Measurements from ENCODE around the gene HBZ.
"Not testable (repeated sequence)": the region's sequence is repeated elsewhere in the genome, so short reads cannot be mapped to it uniquely, and the experiment has no call there.

The HBZ gene

DNA sequence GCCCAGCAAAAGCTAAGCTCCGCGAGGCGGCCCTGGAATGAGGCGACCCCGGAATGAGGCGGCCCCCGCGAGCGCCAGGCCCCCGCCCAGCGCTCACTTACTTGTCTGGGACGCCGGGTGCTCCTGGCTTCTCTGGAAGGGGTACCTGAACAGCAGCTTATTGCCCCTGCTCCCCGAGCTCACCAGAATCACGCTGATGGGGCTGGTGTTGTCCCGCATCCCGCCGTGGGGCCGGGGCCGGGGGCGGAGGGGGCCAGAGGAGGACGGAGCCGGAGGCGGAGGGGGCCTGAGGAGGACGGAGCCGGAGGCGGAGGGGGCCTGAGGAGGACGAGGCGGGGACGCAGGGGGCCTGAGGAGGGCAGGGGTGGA is 14.4 kb upstream of the HBZ start:
- DNase-seq = no peak

DNA sequence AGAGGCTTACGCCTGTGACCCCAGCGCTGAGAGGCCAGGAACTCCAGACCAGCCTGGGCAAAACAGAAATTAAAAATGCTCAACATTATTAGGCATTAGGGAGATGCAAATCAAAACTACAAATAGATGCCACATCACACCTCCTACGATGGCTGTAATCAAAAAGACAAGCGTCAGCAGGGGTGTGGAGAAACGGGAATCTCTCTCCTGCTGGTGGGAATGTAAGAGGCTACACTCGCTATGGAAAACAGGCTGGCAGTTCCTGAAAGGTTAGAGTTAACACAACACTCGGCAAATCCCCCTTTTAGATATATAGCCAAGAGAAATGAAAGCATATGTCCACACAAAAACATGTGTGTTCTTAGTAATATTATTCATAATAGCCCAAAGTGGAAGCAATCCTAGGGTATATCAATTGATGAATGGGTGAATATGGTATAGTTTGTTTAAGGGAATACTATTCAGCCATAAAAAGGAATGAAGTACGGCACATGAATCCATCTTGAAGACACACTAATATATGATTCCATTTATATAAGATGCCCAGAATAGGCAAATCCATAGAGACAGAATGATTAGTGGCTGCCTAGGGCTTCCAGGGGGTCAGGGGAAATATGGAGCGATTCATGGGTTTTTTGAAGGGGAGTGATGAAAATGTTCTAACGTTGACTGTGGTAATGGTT is 12.1 kb upstream of the HBZ start:
- no peak for DNase-seq

- no peak for DNase-seq
Observed at GRCh38 chr16:142405-142967, 10.0 kb upstream of the HBZ start.

GRCh38 chr16:143047-143446 is 9.4 kb upstream of the HBZ start:
- DNase-seq = no peak

- no peak for DNase-seq
Observed at GRCh38 chr16:143456-143855, 9.0 kb upstream of the HBZ start.

- DNase-seq = no peak
Observed at GRCh38 chr16:144797-145252, 7.6 kb upstream of the HBZ start.

DNA sequence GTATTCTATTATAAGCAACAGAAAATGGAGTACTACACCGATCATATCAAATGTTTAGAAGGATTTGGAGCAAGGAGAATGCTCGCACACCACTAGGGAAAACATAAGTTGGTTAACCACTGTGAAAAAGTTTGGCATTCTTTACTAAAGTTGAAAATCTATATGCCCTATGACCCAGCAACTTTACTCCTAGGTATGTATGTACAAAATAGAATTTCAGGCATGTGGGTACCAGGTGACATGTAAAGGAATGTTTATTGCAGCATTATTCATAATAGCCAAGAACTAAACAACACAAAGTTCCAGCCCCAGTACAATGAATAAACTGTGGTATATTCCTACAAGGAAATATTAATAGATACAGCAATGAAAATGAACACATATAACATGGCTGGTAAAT is 5.8 kb upstream of the HBZ start:
- DNase-seq = no peak

- no peak for DNase-seq
Observed at GRCh38 chr16:149024-149660, 3.3 kb upstream of the HBZ start.

GRCh38 chr16:153129-153521 is 681 bp downstream of the HBZ start:
- not testable (repeated sequence) for DNase-seq

- not testable (repeated sequence) for DNase-seq
Observed at GRCh38 chr16:153550-154216, 1.2 kb downstream of the HBZ start.

DNA sequence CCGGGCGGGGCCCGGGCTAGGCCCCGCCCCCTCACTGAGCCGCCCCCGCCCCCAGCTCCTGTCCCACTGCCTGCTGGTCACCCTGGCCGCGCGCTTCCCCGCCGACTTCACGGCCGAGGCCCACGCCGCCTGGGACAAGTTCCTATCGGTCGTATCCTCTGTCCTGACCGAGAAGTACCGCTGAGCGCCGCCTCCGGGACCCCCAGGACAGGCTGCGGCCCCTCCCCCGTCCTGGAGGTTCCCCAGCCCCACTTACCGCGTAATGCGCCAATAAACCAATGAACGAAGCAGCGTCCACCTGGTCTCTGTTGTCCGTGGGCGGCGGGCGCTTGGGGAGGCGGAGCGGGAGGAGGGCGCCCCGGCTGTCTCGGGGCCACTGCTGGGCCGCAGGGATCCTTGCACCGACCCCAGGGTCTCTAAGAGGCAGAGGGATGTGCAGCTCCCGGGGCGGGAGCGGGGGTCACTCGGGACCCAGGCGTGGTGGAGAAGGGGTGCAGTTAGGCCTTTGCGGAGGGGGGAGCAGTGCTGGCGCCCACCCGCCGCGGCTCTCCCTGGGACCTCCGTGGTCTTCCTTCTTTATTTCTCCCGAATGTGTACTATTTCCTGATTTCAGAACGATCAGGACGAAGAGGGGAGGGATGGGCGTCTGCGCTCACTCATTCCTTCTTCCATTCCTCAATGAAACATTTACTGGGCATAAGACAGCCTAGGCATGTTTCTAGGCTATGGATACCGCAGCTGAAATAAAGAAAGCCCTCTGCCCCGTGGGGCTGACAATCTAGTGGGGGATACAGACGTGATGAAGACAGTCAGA is 2.0 kb downstream of the HBZ start:
- DNase-seq = no peak

GRCh38 chr16:155031-155398 is 2.6 kb downstream of the HBZ start:
- DNase-seq = no peak

DNA sequence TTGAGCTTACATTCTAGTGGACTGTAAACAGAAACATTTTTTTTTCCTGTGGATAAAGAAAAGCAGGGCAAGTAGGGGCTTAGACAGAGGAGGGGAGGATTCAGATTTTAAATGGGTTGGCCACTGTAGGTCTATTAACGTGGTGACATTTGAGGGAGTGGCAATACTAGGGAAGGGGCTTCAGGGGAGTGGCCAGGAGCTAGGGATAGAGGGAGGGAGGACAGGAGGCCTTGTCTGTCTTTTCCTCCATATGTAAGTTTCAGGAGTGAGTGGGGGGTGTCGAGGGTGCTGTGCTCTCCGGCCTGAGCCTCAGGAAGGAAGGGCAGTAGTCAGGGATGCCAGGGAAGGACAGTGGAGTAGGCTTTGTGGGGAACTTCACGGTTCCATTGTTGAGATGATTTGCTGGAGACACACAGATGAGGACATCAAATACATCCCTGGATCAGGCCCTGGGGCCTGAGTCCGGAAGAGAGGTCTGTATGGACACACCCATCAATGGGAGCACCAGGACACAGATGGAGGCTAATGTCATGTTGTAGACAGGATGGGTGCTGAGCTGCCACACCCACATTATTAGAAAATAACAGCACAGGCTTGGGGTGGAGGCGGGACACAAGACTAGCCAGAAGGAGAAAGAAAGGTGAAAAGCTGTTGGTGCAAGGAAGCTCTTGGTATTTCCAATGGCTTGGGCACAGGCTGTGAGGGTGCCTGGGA is 6.8 kb downstream of the HBZ start:
- no peak for DNase-seq

GRCh38 chr16:160242-160641 is 7.8 kb downstream of the HBZ start:
- not testable (repeated sequence) for DNase-seq

GRCh38 chr16:160691-161190 is 8.3 kb downstream of the HBZ start:
- DNase-seq = no peak

DNA sequence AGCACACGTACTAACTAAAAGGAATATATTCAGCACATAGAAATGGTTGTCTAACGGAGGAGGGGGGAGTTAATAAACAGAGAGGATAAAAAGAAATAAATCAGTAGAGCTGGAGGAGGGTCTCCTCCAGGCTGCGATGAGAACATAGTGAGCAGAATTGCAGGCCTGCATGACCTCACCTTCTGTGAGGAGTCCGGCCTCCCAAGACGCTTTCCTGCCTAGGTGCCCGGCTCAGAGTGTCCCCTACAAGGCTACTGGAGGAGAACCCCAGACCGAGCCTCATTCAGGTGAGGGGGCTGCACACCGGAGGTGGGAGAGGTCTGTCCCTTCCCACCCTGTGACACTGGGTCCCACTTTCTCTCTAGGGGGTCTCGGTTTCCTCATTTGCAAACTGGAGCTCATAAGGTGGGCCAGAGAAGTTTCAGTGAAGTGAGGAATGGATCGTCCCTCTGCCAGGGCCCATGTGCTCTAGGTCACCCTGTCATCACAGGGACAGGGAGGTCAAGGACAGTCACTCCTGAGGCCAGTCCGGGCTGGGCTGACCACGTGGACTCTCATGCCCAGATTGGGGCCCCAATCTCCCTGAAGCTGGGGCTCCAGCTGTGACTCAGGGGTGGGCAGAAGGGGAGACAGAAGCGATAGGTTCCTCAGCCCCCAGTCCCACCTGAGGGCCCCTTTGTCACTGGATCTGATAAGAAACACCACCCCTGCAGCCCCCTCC is 10.0 kb downstream of the HBZ start:
- no peak for DNase-seq

GRCh38 chr16:163139-163538 is 10.7 kb downstream of the HBZ start:
- not testable (repeated sequence) for DNase-seq

- not testable (repeated sequence) for DNase-seq
Observed at GRCh38 chr16:163696-164095, 11.3 kb downstream of the HBZ start.

- not testable (repeated sequence) for DNase-seq
Observed at GRCh38 chr16:164134-164823, 11.8 kb downstream of the HBZ start.

DNA sequence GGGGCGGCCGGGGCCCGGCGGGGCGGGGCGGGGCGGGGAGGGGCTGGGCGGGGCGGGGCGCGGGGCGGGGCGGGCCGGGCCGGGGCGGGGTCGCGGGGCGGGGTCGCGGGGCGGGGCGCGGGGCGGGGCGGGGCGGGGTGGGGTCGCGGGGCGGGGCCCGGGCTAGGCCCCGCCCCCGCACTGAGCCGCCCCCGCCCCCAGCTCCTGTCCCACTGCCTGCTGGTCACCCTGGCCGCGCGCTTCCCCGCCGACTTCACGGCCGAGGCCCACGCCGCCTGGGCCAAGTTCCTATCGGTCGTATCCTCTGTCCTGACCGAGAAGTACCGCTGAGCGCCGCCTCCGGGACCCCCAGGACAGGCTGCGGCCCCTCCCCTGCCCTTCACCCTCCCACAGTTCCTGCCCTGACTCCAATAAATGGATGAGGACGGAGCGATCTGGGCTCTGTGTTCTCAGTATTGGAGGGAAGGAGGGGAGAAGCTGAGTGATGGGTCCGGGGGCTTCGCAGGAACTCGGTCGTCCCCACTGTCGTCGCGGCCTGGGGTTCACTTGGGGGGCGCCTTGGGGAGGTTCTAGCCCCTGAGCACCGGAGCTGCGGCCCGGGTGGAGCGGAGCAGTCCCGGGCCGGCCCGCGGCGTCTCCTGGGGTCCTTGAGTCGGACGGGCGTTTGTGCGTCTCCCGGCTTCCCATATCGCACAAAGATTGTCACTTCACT is 12.5 kb downstream of the HBZ start:
- DNase-seq = no peak
